SU-DHL-6 (cell line): Measurements from ENCODE around the gene ZNF142.
"Not testable (repeated sequence)": the region's sequence is repeated elsewhere in the genome, so short reads cannot be mapped to it uniquely, and the experiment has no call there.

Experiments used
- H2AFZ ChIP-seq: fragments of 200-600 bp; sonication (generic); 2 replicates; pipeline ENCODE4 v1.6.1; 2014; ENCODE audit warnings: low read depth, mild to moderate bottlenecking, moderate library complexity, mixed read lengths, antibody characterized with exemption, low read length; ENCODE audit not compliant: severe bottlenecking
- H3F3A ChIP-seq: fragments of 200-600 bp; shearing (Covaris generic); 2 replicates; pipeline ENCODE4 v1.6.0; 2016; ENCODE audit warnings: antibody characterized with exemption, mild to moderate bottlenecking; ENCODE audit not compliant: insufficient read depth
- H3K27ac ChIP-seq: fragments of 200-600 bp; sonication (generic); 2 replicates; pipeline ENCODE4 v1.5.1; 2016; ENCODE audit warnings: low read depth, mild to moderate bottlenecking, low read length, moderate library complexity, mixed read lengths
- H3K27me3 ChIP-seq: fragments of 200-600 bp; sonication (generic), shearing (Covaris generic); 2 replicates; pipeline ENCODE4 v1.6.0; 2014; ENCODE audit warnings: mild to moderate bottlenecking, low read length
- H3K36me3 ChIP-seq: fragments of 200-600 bp; sonication (generic); 2 replicates; pipeline ENCODE4 v1.6.1; 2014; ENCODE audit warnings: mild to moderate bottlenecking, low read length, mixed read lengths
- H3K4me2 ChIP-seq: fragments of 300-600, 200-600 bp; shearing (Covaris generic), sonication (generic); 2 replicates; pipeline ENCODE4 v1.6.0; 2014; ENCODE audit warnings: low read length, low read depth, mild to moderate bottlenecking; ENCODE audit not compliant: poor library complexity, severe bottlenecking
- H3K4me3 ChIP-seq: fragments of 200-600 bp; sonication (generic); 2 replicates; pipeline ENCODE4 v1.5.1; 2014; ENCODE audit warnings: antibody characterized with exemption, low read length, mild to moderate bottlenecking, mixed read lengths; ENCODE audit not compliant: insufficient read depth, poor library complexity, severe bottlenecking
- H3K79me2 ChIP-seq: fragments of 200-600 bp; sonication (generic); 2 replicates; pipeline ENCODE4 v1.6.1; 2014; ENCODE audit warnings: mild to moderate bottlenecking, low read length, moderate library complexity; ENCODE audit not compliant: insufficient read depth
- H3K9ac ChIP-seq: fragments of 200-600 bp; sonication (generic); 2 replicates; pipeline ENCODE4 v1.7.0; 2014; ENCODE audit warnings: mild to moderate bottlenecking, low read length
- H3K9me2 ChIP-seq: fragments of 200-600 bp; sonication (generic); replicated peaks from 2 replicates; pipeline ENCODE4 v1.6.1; 2014; ENCODE audit warnings: low read length; ENCODE audit not compliant: insufficient read depth
- H3K9me3 ChIP-seq: fragments of 200-600 bp; sonication (generic); 2 replicates; pipeline ENCODE4 v1.6.1; 2014; ENCODE audit warnings: low read length, mixed read lengths; ENCODE audit not compliant: insufficient read depth
- H4K20me1 ChIP-seq: fragments of 200-600 bp; sonication (generic); 2 replicates; pipeline ENCODE4 v1.6.1; 2014; ENCODE audit warnings: low read depth, mild to moderate bottlenecking, antibody characterized with exemption, low read length, moderate library complexity, mixed read lengths
- EZH2phosphoT487 ChIP-seq: fragments of 200-600 bp; sonication (generic), shearing (Covaris generic); conservative IDR thresholded peaks from 2 replicates; pipeline ENCODE4 v1.6.1; 2018; ENCODE audit warnings: mild to moderate bottlenecking, antibody characterized with exemption, low read length, moderate library complexity, mixed read lengths
- TF ChIP-seq, protein P1 (sequence below): fragments of 200-600 bp; sonication (generic); IDR thresholded peaks from one replicate; pipeline ENCODE4 v1.5.1; 2017; ENCODE audit warnings: antibody characterized with exemption, mild to moderate bottlenecking, low read length, moderate library complexity; ENCODE audit not compliant: insufficient read depth, poor library complexity, severe bottlenecking

ZNF142 gene

GRCh38 chr2:218691234-218691633 lies 31.8 kb upstream of the ZNF142 start:
- TF ChIP-seq, protein P1, sequence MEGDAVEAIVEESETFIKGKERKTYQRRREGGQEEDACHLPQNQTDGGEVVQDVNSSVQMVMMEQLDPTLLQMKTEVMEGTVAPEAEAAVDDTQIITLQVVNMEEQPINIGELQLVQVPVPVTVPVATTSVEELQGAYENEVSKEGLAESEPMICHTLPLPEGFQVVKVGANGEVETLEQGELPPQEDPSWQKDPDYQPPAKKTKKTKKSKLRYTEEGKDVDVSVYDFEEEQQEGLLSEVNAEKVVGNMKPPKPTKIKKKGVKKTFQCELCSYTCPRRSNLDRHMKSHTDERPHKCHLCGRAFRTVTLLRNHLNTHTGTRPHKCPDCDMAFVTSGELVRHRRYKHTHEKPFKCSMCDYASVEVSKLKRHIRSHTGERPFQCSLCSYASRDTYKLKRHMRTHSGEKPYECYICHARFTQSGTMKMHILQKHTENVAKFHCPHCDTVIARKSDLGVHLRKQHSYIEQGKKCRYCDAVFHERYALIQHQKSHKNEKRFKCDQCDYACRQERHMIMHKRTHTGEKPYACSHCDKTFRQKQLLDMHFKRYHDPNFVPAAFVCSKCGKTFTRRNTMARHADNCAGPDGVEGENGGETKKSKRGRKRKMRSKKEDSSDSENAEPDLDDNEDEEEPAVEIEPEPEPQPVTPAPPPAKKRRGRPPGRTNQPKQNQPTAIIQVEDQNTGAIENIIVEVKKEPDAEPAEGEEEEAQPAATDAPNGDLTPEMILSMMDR, result no peak
- no peak for TF ChIP-seq EZH2phosphoT487
- no peaks in the 10 kb centered on the region for H3K36me3 ChIP-seq
- no peaks in the 10 kb centered on the region for H3K9me3 ChIP-seq

DNA sequence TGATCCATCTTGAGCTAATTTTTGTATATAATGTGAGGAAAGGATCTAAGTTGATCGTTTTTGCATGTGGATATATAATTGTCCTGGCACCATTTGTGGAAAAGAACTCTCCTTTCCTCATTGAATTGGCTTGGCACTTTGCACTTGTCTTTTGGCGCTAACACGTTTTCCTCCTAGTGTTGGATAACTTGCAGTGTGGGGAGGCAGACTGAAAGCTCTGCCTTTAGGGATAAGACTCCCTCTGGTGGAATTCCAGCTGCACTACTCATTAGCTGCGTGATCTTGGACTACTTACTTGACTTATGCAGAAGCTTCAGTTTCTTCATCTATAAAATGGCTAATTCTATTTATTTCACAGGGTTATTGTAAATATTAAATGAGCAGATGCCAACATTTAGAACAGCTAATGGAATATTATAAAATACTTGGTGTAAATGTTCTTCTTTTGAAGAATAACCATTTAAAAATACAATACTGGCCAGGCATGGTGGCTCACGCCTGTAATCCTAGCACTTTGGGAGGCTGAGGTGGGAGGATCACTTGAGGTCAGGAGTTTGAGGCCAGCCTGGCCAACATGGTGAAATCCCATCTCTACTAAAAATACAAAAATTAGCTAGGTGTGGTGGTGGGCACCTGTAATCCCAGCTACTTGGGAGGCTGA lies 28.1 kb upstream of the ZNF142 start:
- H3K36me3 ChIP-seq, H3K4me3 ChIP-seq, H4K20me1 ChIP-seq, H3K9me3 ChIP-seq, H3K79me2 ChIP-seq, H2AFZ ChIP-seq, H3K27me3 ChIP-seq, H3F3A ChIP-seq, H3K9me2 ChIP-seq, H3K4me2 ChIP-seq, H3K27ac ChIP-seq, H3K9ac ChIP-seq: not testable (repeated sequence)
- TF ChIP-seq, protein P1, result peak; percentile 49

More at GRCh38 chr2:218691234-218691633, 31.8 kb upstream of the ZNF142 start:
- Histone ChIP-seq H2AFZ (no peak overlapping the region), H3K9ac (no peak overlapping the region), H3K4me3 (no peak overlapping the region), H3K4me2 (no peak overlapping the region), H3K27ac (no peak overlapping the region), H3K27me3 (no peaks in the 10 kb centered on the region), H4K20me1 (no peaks in the 10 kb centered on the region), H3K9me2 (no peaks in the 10 kb centered on the region), H3F3A (no peaks in the 10 kb centered on the region), H3K79me2 (no peaks in the 10 kb centered on the region)

- Histone ChIP-seq H3K27me3 (no peaks in the 10 kb centered on the region), H4K20me1 (no peaks in the 10 kb centered on the region), H3K9ac (no peak overlapping the region), H3K9me2 (no peaks in the 10 kb centered on the region), H3K9me3 (no peaks in the 10 kb centered on the region), H3K4me3 (no peak overlapping the region), H3K36me3 (no peaks in the 10 kb centered on the region), H2AFZ (no peak overlapping the region), H3K4me2 (no peak overlapping the region), H3K79me2 (no peaks in the 10 kb centered on the region), H3K27ac (no peak overlapping the region), H3F3A (no peaks in the 10 kb centered on the region)
- TF ChIP-seq EZH2phosphoT487, result no peak
- TF ChIP-seq, protein P1, result no peak
Measured at GRCh38 chr2:218680061-218680460, 20.6 kb upstream of the ZNF142 start.
